ENCODE data around the gene COL5A2.

Gene COL5A2

DNA sequence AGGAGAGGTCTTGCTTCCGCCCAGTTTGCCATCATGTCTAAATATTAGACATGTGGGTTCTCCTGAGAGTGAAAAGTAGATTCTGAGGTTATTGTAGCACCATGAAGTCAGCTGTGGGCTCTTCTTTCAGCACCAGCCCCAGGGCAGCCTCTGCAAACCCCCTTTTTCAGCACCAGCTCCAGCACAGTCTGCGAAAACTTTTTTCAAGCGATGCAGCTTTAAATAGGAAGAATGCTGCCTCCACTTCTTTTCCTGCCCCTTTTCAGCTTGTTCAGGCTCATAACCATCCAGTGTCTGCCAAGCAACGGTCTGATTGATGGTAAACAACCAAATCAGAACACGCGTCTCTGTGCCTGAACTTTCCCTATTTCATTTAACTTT is at the start of gene COL5A2:
TSS of gene COL5A2 (minus strand) at position 192 of the 381 bp plus-strand sequence. CDS start at position 35, 157 bp downstream.
- no peak for DNase-seq

DNA sequence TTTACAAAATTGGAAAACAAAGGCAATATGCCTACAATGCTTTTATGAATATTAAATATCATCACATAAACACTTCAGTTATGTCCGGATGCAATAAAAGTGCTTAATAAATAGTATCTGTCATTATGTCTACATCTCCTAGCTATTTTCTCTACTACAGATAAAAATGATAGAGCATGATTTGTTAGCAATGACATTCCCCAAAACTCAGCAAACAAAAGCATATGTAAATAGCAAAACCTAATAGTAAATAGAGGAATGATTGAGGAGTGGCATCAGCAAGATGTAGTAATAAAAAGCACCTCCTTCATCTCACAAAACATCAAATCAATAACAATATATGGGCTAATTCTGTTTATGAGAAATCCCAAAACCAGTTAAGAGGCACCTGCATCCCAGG is 46.5 kb upstream of the COL5A2 start:
- DNase-seq = no peak

DNA sequence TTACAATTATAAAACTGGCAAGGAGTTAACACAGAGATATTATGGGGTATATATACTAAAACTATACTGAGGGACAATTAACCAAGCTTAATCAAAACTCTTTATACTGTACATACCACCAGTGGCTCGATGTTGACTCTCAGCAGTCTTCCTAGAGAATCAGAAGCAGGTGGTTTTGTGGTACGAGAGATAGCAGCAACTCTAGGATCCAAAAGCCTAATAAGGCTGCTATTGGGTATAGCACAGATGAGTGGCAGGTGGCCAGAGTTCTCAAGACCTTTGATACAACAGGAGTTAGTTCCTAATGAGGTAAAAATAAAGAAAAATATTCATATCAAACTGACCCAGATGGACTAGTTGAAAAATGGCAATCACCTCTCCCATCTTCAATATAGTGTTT is 45.5 kb upstream of the COL5A2 start:
- no peak for DNase-seq

- no peak for DNase-seq
Observed at GRCh38 chr2:189222468-189223105, 43.0 kb upstream of the COL5A2 start.

DNA sequence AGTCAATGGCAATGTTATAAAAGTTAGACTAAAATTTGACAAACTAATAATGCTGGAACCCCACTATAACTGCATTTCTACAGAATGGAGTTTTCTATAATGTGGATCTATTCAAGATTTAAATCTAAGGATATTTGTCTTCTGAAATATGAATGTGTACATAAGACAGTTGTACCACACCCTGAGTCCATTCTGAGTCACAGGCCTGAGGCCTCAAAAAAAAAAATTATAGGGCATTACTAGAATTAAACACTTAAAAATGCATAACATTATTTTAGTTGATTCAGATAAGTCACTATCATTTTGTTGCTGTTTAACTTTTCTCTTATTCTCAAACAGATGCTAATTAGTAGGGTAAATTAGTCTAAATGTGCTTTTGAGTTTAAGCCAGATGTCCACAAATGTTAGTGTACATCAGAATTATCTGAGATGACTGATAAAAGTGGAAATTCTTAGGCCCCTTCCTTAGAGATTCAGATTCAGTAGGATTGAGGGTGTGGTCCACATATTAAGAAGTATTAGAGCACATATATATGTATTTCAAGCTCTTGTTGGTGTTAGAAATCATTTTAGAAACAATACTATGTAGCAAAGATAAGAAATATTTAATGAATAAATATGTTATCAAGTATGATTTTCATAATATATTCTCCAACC is 42.4 kb upstream of the COL5A2 start:
- no peak for DNase-seq

DNA sequence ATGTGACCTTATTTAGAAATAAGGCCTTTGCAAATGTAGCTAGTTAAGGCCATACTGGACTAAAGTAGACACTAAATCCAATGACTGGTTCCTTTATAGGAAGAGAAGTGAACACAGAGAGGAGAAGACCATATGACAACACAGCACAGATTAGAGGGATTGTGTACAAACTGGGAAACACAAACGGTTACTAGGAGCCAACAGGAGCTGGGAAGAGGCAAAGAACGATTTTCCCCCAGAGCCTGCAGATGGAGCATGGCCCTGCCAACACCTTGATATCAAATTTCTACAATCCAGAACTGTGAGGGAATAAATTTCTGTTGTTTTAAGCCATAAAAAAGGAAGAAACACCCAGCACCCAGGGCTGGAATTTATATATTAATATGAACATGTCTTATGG is 38.7 kb upstream of the COL5A2 start:
- no peak for DNase-seq

GRCh38 chr2:189217541-189217940 is 38.0 kb upstream of the COL5A2 start:
- DNase-seq = no peak

DNA sequence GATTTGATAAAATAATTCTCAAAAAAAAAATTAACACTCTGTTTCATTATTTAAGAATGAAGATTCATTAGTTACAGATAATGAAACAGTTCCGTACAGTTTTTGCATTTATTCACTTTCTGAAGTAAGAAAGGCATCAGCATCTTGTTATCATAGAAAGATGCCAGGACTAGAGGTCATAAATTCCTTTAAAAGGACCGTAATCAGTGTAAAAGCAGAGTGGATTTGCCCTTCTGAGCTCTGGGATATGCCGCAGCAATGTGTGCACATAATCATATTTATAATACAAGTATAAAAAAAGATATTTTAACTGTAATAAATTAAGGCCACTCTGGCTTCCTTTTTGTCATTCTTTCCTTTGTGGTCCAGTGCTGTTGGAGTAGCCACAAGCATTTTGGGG is 37.5 kb upstream of the COL5A2 start:
- DNase-seq = no peak

- no peak for DNase-seq
Observed at GRCh38 chr2:189214484-189214883, 34.9 kb upstream of the COL5A2 start.

DNA sequence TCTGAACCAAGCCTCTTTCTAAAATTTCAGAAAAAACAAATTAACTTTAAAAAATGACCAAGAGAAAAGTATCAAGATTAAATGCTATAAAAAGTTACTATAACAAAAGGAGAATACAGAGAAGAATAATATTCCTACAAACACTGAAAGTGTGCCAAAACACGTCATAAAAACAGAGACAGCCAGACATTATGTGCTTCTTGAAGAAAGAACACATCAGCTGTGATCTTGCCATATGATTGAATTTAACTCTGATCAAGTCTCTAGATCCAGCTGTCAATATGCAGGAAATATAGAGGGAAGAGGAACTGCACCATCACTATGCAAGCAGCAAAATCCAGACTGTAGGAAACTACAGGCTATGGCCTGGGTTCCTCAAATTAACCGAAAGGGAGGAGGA is 33.7 kb upstream of the COL5A2 start:
- DNase-seq = no peak

DNA sequence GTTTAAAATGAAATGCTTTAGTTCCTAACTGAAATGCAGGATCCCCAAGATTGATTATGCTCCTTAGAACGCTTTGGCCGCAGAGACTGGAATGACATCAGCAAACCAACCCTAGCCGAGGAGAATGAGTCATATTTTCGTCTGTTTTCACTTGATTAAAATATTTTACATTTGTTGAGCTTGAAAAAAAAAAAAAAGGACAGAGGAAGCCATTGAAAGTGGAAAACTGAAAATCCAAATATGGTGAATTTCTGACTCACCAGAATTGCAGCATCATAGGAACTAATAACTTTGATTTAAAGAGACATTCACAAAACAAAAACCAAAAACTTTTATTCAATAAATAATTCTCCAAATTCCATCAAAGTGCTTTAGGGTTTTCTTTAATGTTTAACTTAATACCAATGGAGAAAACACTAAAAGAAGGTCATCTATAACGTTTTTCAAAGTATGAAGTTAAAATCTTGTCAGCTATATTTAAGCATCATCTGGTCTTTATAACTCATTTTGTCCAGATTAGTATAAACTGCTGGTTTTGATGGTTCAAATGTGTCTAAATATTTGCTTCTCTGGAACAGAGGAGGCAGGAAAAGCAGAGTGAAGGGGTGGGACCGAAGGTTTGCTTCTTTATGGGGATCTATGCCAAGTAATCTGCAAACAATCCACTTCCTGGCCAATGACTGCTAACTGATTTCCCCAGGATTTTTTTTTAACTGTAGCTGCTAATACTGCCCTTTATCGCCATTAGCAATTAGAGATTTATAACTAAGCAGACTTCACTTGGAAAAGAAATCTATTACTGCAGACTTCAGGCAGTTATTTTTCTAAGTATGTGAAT is 30.9 kb upstream of the COL5A2 start:
- DNase-seq = no peak

DNA sequence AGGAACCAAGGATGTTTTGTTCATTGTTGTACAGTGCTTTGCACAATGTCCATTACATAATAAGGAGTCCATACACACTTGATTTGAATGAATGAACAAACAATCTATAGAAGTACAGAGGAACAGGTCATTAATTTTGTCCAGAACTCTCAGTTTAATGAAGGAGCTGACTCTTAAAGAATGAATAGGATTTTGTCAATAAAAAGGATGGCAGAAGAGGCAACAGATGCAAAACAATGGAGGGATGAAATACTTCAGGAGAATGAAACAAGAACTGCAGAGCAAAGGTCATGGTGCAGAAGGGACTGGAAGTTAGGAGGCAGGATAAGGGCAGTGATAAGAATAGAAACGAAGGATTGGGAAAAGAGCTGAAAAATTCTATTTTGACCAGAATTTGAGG is 28.7 kb upstream of the COL5A2 start:
- DNase-seq = no peak

DNA sequence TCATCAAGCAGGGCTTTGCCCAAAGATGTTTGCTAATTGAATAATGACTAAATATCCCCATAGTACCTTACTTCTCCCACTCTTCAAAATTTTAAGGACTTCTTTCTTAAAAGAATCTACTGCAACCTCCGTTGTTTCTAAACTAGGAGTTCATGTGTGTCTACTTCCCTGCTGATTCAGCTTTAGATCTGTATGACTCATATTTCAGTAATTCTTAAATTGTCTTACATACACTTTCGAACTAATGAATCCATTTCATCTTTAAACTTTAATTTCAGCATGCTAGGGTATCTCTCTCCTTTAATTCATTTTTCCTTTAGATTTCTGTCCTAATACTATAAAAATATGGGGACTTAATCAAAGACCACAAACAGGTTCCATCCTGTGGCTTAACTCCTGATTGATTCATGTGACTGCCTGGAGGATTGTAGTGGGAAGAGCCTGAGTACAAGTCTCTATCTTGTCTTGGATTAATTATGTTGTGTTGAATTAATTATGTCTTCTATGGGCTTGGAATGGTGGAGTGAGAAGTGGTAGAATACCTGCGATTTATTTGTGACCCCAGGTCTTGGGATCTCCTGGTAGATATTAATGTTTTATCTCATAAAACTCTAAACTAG is 24.9 kb upstream of the COL5A2 start:
- no peak for DNase-seq

DNA sequence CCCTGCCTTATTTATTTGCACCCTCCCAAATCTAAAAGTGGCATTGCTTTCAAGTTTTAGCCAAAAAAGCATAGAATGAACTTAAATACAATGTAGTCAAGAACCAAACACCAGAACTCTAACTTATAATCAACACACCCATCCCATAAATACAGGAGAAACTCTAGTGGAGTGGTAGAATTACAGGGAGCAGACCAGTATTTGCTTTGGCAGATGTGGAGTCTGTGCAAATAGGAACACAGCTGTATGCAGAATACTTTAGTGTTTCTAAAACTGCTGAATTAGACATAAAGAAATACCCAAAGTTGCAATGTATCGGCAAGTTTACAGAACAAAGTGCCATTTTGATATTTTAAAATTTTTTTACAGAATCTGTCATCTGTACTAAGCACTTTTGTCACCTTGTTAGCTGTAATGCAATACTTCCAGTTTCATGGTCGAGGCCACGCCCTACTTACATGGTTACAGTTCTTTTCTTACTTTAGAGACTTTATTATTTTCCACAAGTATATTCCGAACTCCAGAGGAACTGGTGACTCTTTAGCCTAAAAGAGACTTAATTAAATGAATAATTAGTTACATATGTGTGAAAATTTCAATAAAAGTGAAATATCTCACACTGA is 23.7 kb upstream of the COL5A2 start:
- no peak for DNase-seq

- no peak for DNase-seq
Observed at GRCh38 chr2:189199797-189200196, 20.2 kb upstream of the COL5A2 start.

- no peak for DNase-seq
Observed at GRCh38 chr2:189192766-189193165, 13.2 kb upstream of the COL5A2 start.

DNA sequence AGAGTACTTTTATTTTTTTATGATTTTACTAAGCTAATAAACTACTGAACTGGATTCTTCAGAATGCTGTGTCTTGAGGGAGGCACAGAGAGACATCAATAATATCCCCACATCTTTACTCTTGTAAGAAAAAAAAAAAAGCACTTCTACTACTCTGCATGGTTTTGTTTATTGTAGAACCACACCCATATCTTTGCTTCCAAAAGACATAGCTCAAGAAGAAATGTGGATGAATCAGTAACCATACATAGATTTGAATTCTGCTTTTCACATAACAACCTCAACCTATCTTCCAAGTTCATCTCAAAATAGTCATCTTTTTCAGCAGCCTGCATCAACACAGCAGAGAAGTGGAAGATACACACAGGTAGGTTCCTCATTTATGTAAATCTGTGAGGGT is 12.2 kb upstream of the COL5A2 start:
- no peak for DNase-seq

DNA sequence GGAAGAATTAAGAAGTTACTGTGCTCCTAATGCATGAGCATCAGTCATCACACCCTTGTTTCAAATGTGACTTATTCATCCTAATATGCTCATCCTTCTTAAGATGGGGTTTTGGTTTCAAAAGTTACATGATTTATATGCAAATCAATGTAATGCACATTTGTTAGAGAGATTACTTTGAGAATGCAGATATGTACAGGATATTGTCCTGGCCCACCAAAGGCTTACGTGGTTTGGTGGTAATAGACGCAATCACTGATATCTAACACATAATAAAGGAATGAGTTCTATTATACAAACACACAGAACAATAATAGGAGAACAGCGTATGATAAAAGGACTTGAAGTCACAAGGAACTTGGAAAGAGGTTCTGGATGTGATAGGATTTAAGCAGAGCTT is 11.1 kb upstream of the COL5A2 start:
- no peak for DNase-seq

- DNase-seq = no peak
Observed at GRCh38 chr2:189188115-189188805, 8.7 kb upstream of the COL5A2 start.

GRCh38 chr2:189183170-189183569 is 3.6 kb upstream of the COL5A2 start:
- no peak for DNase-seq

DNA sequence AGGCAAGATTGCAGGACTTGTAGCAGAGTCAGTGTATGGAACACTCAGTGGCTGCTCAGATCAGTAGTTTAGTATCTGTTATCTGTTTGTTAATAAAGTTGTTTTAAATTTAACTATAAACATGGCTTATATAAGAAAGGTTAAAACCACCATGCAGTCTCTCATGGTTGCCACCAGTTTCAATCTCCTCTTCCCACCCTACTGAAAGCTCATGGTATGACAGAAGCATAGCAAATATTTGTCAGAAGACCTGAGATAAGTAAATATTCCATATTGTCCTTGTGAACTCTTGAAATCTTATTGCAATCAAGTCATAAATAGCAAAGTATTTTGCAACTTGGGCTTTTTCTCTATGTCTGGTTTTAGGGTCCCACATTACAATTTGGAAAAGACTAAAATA is 2.1 kb upstream of the COL5A2 start:
- DNase-seq = no peak

Data from NCI-H526 (cell line).